Measurements from ENCODE around the gene GABRR2.

GRCh38 chr6:89273816-89274215 lies 41.3 kb downstream of the GABRR2 start:
- TF ChIP-seq CTCF (IDR thresholded peaks at IDR 0.05) (no peak), EZH2phosphoT487 (IDR thresholded peaks at IDR 0.05) (no peak), EZH2 (IDR thresholded peaks at IDR 0.05) (no peak)

Data from neural progenitor cell (in vitro differentiated cells).